Stimulated activated CD8-positive, alpha-beta memory T cell treated with anti-CD3 and anti-CD28 coated beads, Interleukin-15, amount 100 ng/mL, for 24 hours (primary cell): ENCODE data around the gene VASN.
A peak's percentile ranks its signal among the peaks of the same experiment; 100 is the strongest.
"Not testable (repeated sequence)": the region's sequence is repeated elsewhere in the genome, so short reads cannot be mapped to it uniquely, and the experiment has no call there.

Experiments
- DNase-seq: peaks from one replicate; pipeline ENCODE4 v3.0.0-alpha.2; 2020; ENCODE audit warnings: low read depth

VASN gene

GRCh38 chr16:4371357-4372000 lies at the start of gene VASN:
Gene VASN, plus strand, starts transcription at chr16:4371848. Its CDS starts 9,030 bp downstream, at chr16:4380878.
- DNase-seq: peak; percentile 65

DNA sequence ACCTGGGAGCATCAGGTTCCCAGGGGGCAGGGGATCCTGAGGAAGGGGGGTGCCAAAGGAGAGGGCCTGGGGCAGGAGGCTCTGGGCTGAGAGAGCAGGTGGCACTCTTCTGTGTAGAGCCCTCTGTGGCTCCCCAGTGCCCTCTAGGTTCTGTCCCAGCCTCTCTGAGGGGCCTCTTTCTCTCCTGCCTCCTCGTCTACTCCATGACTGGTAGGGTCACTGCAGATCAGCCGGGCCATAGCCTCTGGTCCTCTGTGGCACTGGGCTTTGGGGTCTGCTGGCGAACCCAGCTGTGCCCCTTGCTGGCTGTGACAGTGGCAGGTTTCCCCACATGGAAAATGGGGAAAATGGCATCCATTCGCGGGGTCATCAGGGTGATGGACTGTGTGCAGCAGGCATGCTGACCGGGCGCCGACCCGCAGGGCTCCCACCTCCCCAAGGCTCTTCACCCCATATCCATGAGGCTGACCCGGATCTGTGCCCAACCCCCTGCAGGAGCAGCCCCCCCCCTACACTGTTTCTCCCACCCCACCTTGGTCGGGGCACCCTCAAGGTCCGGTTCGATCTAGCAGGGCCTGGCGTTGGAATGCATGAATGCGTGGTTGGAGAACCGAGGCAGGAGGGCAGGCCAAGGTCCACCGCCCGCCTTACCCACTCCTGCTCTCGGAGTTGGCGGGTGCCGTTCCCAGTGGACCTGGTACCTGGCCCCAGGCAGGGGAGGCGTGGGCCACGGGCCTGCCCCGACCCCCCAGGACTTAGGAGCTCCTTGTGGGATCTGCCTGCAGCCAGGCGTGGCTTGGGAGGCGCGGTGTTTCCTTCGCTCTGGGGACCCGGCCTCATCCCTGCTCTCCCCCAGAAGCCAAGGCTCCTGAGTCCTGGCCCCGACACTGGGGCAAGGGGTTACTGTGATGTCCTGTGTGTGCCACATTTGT lies 49.3 kb upstream of the VASN start:
- no peak for DNase-seq

DNA sequence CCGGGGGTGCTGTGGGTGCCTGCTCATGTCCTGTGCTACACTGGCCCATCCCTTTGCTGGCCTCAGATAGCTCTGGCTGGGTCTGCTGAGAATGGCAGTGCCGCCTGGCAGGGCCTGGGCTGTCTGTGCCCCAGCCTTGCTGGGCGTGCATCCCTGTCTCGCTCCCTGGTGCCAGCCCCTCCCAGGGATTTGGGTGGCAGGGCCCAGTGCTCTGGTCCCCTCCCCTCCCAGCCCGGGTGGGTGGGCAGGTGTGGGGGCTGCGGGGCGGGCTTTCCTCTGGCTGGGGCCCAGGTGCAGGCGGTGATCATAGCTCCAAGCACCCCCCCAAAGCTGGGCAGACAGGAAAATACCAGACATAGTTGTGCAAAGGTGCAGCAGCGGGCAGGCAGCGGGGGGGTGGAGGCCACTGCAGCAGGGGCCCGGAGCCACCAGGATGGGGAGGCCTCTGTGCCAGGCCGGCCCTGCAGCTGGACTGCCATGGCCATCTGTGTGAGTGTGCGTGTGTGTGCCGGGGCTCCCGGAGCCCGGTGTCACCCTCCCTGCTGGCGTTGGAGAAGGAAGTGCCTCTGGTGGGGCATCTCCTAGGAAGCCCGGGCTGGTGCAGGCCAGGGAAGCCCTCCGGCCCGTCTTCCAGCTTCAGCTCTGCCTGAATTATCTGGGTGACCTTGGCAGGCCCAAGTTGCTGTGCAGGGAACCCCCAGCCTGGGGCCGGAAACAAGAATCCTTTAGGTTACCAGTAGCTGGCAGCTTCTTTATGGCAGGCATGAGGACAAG lies 48.4 kb upstream of the VASN start:
- no peak for DNase-seq

GRCh38 chr16:4323845-4324488 lies 47.7 kb upstream of the VASN start:
- DNase-seq: no peak

GRCh38 chr16:4324492-4325252 lies 47.0 kb upstream of the VASN start:
- no peak for DNase-seq

- DNase-seq: no peak
These were observed 46.3 kb upstream of the VASN start for GRCh38 chr16:4325253-4325758.

GRCh38 chr16:4327386-4328045 lies 44.1 kb upstream of the VASN start:
- no peak for DNase-seq

DNA sequence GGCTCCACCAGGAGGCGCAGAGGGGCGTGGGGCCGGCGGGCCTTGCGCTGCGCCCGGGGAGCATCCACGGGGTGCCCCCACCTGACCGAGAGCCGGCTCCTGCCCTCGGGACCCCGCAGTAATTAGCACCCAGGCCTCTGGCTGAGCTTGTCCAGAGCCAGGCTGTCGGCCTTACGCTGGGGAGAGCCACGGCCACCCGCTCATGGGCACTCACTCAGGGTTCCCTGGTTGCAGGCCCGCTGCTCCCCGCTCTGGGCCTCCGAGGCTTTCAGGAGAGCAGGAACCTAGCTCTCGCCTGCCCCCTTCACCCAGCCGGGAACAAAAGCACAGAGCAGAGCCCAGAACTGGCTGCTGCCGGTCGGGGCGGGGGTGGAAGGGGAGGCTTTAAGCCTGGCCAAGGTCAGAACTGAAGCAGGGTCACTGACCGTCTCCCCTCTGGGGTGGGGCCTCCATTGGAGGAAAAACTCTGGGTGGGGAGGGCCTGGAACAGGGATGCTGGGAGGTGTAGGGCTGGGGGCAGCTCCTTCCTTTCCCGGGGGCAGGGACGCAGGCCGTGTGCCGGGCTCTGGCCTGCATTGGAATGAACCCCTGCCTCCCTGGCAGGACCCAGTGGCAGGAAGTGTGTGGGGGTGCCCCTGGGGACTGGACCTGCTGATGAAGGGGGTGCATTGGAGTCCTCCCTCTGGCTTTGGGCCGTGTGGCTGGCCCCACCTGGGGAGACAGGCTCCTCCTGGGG lies 43.4 kb upstream of the VASN start:
- DNase-seq: no peak

GRCh38 chr16:4328782-4329775 lies 42.6 kb upstream of the VASN start:
- no peak for DNase-seq

- DNase-seq: no peak
These were observed 41.3 kb upstream of the VASN start for GRCh38 chr16:4330277-4330874.

DNA sequence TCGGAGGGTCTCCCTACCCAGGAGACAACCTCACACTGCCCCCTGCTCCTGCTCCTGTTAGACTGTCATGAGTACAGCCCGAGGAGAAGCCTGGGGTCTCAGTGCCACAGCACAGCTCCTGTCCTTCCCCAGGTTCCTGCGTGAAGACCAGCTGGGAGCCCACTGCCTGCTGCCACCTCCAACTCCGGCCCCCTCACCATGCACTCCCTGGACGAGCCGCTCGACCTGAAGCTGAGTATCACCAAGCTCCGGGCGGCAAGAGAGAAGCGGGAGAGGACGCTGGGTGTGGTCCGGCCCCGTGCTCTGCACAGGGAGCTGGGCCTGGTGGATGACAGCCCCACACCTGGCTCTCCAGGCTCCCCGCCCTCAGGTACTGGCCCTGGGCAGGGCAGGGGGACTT lies 39.6 kb upstream of the VASN start:
- no peak for DNase-seq

DNA sequence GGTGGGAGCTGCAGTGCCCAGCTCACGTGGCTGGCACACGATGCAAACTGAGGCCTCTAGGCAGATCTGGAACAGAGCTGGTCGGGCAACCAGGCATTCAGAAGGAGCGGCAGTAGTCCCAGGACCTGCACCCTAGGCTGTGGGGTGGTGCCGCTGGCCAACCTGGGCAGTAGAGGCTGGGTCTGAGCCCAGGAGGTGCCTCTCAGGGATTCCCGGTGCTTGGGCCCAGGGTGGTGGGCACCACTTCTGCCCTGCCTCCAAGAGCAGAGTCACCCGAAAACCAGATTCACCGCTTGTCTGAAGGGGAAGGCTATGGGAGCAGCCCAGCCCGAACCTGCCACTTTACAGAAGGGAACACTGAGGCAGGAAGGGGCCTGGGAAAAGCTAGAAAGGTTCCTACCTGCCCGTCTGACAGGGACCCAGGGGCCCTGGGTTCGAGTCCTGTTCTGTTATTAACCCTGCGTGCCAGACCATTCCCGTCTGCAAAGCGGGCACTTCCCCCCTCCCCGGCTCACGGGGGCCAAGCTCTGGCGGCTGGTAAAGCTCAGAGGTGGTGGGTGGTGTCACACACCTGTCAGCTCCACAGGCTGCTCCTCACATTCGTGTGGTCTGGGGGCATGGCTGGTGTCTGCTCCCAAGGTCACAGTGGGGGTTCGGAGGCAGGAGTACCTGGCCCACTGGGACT lies 38.9 kb upstream of the VASN start:
- DNase-seq: no peak

- DNase-seq: no peak
These were observed 38.4 kb upstream of the VASN start for GRCh38 chr16:4333308-4333638.

DNA sequence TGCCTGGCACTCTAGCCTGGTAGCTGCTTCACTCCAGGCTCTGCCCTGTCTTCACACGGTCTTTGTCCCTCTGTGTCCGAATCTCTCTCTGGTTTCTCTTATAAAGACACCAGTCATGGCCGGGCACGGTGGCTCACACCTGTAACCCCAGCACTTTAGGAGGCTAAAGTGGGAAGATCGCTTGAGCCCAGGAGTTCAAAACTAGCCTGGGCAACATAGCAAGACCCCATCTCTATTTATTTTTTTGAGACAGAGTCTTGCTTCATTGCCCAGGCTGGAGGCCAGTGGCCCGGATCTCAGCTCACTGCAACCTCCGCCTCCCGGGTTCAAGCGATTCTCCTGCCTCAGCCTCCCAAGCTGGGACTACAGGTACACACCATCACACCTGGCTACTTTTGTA lies 37.9 kb upstream of the VASN start:
- not testable (repeated sequence) for DNase-seq

DNA sequence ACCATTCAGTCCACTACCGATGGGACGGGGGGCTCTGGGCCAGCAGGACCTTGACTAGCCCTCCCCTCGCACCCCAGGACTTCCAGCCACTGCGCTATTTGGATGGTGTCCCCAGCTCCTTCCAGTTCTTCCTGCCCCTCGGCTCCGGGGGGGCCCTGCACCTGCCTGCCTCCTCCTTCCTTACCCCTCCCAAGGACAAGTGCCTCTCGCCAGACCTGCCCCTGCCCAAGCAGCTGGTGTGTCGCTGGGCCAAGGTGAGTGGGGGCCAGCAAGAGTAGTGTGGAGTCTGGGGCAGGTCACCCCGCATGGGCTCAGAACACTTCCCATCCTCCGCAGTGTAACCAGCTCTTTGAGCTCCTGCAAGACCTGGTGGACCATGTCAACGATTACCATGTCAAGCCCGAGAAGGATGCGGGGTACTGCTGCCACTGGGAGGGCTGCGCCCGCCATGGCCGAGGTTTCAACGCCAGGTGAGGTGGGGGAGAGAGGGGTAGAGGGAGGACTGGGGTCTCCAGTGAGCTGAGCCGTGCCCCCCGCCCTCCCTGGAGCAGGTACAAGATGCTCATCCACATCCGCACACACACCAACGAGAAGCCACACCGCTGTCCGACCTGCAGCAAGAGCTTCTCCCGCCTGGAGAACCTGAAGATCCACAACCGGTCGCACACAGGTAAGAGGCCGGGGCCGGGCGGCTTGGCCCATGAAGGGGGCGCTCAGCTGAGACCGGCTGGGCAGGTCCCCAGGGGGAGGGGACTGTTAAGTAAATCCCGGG lies 36.7 kb upstream of the VASN start:
- DNase-seq: no peak

GRCh38 chr16:4336701-4337539 lies 34.7 kb upstream of the VASN start:
- no peak for DNase-seq
